ENCODE data around the gene KPRP. TPM values are rescaled to one million over a fixed set of nuclear protein-coding genes. Genes with fewer than 3 reads are reported as not detected.

Gene KPRP
- polyA plus RNA-seq, 4 donors = not detected

DNA sequence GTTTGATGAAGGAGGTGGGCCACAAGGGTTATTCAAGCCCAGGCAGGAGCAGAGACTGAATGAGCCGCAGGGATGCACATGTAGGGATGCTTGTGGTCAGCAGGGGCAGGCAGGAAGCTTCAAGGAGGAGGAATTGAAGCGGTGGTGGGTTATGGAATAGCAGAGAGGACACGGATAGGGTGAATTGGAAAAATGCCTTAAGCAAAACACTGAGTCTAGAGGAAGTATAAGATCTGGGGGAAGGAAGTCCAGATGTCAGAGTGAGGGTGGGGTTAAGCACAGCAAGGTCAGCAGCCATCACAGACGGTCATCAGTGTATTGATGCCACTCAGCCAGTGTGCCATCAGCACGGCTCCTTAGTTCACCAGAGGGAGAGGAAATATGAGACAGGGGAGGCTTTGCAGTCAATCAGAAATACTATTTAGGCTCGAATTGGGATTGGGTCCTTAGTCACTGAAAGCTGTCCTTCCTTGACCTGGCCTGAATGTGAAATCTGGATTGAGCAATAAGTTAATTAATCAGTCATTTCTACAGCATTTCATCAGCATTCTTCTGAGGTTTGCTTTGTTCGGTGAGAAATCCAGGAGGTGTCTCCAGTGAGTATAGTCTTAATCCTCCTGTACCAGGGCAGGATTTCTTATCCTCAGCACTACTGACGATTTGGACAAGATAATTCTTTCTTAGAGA is 11.2 kb downstream of the KPRP start:
- no peak for DNase-seq (ENCODE audit: low read depth in 4 of 4, low spot score in 2 of 4)

GRCh38 chr1:152770411-152770810 is 12.6 kb downstream of the KPRP start:
- no peak for DNase-seq (ENCODE audit: low read depth in 4 of 4, low spot score in 2 of 4)

DNA sequence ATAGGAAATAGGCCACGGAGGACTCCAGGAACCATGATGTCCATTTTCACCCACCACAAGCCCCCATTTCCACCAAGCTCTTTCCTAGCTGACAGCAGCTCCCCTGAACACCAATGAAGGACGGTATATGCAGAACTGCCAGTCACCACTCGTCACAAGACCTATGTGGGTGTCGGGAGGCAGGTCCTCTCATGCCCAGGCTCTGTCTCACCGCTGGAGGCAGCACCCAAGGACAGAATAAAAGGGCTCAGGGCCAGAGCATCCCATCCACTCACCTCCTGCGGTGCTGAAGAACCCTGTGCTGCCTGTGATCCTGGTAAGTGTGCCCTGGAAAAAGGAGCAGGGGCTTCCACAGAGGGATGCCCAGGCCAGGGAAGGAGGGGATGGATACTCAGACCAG is 17.1 kb downstream of the KPRP start, which contains the start of gene LCE1F:
LCE1F (plus strand) TSS at position 266 of the 400 bp plus-strand sequence. CDS start 1,232 bp downstream, outside the sequence.
- DNase-seq (ENCODE audit: low read depth in 4 of 4, low spot score in 2 of 4) = no peak

- no peak for DNase-seq (ENCODE audit: low read depth in 4 of 4, low spot score in 2 of 4)
Measured at GRCh38 chr1:152776361-152776760, 18.5 kb downstream of the KPRP start.

DNA sequence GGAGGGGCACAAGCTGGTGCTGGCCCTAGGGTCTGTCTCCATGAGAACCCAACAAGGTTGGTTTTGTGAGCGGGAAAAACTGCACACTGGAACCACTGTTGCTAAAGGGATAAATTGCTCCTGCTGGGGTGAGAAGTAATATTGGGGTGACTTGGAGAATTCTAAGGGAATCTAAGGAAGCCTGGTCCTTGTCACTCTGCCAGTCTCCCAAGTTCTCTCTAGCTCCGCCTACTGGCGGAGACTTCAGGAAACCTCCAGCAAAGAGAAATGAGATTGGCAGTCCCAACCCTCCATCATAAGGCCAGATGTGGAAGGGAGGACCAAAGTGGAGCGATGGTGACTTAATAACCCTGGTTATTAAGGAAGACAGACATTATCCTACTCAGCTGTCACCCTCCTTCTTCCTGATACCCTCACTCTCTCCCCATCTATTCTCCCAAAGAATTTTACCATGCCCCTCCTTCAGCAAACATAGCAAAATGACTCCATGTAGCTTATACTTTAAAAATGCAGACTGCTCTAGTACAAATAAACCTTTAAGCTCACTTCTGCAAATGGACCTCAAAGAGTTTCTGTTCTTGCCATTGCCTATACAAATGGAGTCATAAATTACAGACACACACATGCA is 19.8 kb downstream of the KPRP start:
- no peak for DNase-seq (ENCODE audit: low read depth in 4 of 4, low spot score in 2 of 4)

DNA sequence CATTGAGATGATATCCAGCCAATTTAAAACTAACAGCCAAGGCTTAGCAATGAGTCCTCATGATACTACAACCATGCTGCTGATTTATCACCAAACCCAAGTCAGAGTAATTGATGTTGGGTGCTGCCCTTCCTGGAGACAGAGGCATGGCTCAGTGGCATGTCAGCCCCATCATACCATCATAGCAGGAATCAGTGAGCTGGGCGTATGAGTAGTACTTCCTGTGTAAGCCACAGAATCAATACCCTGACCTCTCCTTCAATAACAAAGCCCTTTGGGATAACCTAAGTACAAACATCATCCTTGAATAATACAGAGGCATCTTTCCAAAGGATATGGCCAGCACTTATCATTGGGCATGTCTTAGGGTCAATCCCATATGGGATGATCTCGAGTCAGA is 25.3 kb downstream of the KPRP start:
- DNase-seq (ENCODE audit: low read depth in 4 of 4, low spot score in 2 of 4) = no peak

- DNase-seq (ENCODE audit: low read depth in 4 of 4, low spot score in 2 of 4) = no peak
Measured at GRCh38 chr1:152786077-152786476, 28.3 kb downstream of the KPRP start, which contains the start of gene LCE1E. Gene LCE1E, plus strand, starts transcription at chr1:152786257. Its CDS starts 1,043 bp downstream, at chr1:152787300.

- DNase-seq (ENCODE audit: low read depth in 4 of 4, low spot score in 2 of 4) = no peak
Measured at GRCh38 chr1:152795686-152796085, 37.9 kb downstream of the KPRP start.

DNA sequence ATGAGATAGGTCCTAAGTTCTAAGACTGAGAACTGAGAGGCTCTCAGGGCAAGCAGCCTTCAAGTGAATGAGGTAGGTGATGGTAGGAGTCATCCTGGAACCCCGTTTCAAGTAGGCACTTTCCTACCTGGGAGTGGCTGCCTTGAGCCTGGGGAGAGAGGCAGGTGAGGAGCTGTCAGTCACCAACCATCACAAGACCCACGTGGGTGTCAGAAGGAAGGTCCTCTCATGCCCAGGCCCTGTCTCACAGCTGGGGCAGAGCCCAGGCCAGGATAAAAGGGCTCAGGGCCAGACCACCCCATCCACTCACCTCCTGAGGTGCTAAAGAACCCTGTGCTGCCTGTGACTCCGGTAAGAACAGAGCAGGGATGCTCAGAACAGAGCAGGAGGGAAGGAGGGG is 38.6 kb downstream of the KPRP start, which contains the start of gene LCE1D:
LCE1D (plus strand) TSS at position 301 of the 400 bp plus-strand sequence. CDS start 1,074 bp downstream, outside the sequence.
- DNase-seq (ENCODE audit: low read depth in 4 of 4, low spot score in 2 of 4) = no peak

DNA sequence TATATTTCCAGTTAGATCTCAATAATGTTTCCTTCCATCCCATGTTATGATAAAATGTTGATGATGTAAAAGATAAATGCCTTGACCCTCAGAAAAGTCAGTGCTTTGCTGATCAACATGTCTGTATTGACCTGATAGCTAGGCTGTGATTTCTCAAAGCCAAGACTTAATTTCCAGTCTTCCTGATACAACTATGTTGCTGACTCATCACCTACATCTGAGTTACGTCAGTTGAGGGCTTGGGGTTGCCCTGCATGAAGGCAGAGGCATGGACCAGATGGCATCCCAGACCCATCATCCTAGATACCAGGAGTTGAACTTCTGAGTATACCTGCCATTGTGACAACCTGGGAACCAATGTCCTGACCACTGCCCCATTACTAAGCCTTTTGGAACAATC is 43.5 kb downstream of the KPRP start:
- DNase-seq (ENCODE audit: low read depth in 4 of 4, low spot score in 2 of 4) = no peak

GRCh38 chr1:152806576-152806975 is 48.8 kb downstream of the KPRP start, which contains the start of gene LCE1C:
Gene LCE1C, minus strand, starts transcription at chr1:152806651. Its CDS starts 1,173 bp downstream, at chr1:152805478.
- no peak for DNase-seq (ENCODE audit: low read depth in 4 of 4, low spot score in 2 of 4)

GRCh38 chr1:152811050-152811449 is 53.2 kb downstream of the KPRP start:
- no peak for DNase-seq (ENCODE audit: low read depth in 4 of 4, low spot score in 2 of 4)

Other genes with a start within 250 kb of the KPRP start
- under 1 TPM in 1 of 4 donors, not detected in 3; 0.16 TPM for gene LCE5A, start 247.2 kb upstream of the KPRP start, polyA plus RNA-seq (ENCODE audit: insufficient read length in 4 of 4)
- not detected for gene CRCT1, start 243.5 kb upstream of the KPRP start, polyA plus RNA-seq (ENCODE audit: insufficient read length in 4 of 4)
- not detected for gene LCE3E, start 191.2 kb upstream of the KPRP start, polyA plus RNA-seq (ENCODE audit: insufficient read length in 4 of 4)
- gene LCE3D, start 177.5 kb upstream of the KPRP start, polyA plus RNA-seq (ENCODE audit: insufficient read length in 4 of 4) = not detected
- not detected for gene LCE3C, start 157.8 kb upstream of the KPRP start, polyA plus RNA-seq (ENCODE audit: insufficient read length in 4 of 4)
- gene LCE3B, start 144.2 kb upstream of the KPRP start, polyA plus RNA-seq (ENCODE audit: insufficient read length in 4 of 4) = not detected
- gene LCE3A, start 134.9 kb upstream of the KPRP start, polyA plus RNA-seq (ENCODE audit: insufficient read length in 4 of 4) = not detected
- gene LCE2D, start 94.6 kb upstream of the KPRP start, polyA plus RNA-seq (ENCODE audit: insufficient read length in 4 of 4) = not detected
- not detected for gene LCE2C, start 82.7 kb upstream of the KPRP start, polyA plus RNA-seq (ENCODE audit: insufficient read length in 4 of 4)
- gene LCE2B, start 71.9 kb upstream of the KPRP start, polyA plus RNA-seq (ENCODE audit: insufficient read length in 4 of 4) = not detected
- gene LCE2A, start 59.7 kb upstream of the KPRP start, polyA plus RNA-seq (ENCODE audit: insufficient read length in 4 of 4) = not detected
- gene LCE4A, start 49.9 kb upstream of the KPRP start, polyA plus RNA-seq (ENCODE audit: insufficient read length in 4 of 4) = not detected
- not detected for gene LCE1F, start 17.1 kb downstream of the KPRP start, polyA plus RNA-seq (ENCODE audit: insufficient read length in 4 of 4)
- not detected for gene LCE1E, start 28.2 kb downstream of the KPRP start, polyA plus RNA-seq (ENCODE audit: insufficient read length in 4 of 4)
- not detected for gene LCE1D, start 38.7 kb downstream of the KPRP start, polyA plus RNA-seq (ENCODE audit: insufficient read length in 4 of 4)
- not detected for gene LCE1C, start 48.6 kb downstream of the KPRP start, polyA plus RNA-seq (ENCODE audit: insufficient read length in 4 of 4)
- gene LCE1B, start 53.9 kb downstream of the KPRP start, polyA plus RNA-seq (ENCODE audit: insufficient read length in 4 of 4) = not detected
- not detected for gene LCE1A, start 69.4 kb downstream of the KPRP start, polyA plus RNA-seq (ENCODE audit: insufficient read length in 4 of 4)
- gene LCE6A, start 84.8 kb downstream of the KPRP start, polyA plus RNA-seq (ENCODE audit: insufficient read length in 4 of 4) = not detected
- gene LCE7A, start 102.0 kb downstream of the KPRP start, polyA plus RNA-seq (ENCODE audit: insufficient read length in 4 of 4) = not detected
- not detected for gene SMCP, start 120.3 kb downstream of the KPRP start, polyA plus RNA-seq (ENCODE audit: insufficient read length in 4 of 4)
- gene IVL, start 150.5 kb downstream of the KPRP start, polyA plus RNA-seq (ENCODE audit: insufficient read length in 4 of 4) = under 1 TPM; 0.08 to 0.42 (median 0.30) TPM
- gene SPRR5, start 189.2 kb downstream of the KPRP start, polyA plus RNA-seq (ENCODE audit: insufficient read length in 4 of 4) = not detected
- not detected for gene SPRR4, start 212.6 kb downstream of the KPRP start, polyA plus RNA-seq (ENCODE audit: insufficient read length in 4 of 4)
- not detected for gene SPRR1A, start 226.1 kb downstream of the KPRP start, polyA plus RNA-seq (ENCODE audit: insufficient read length in 4 of 4)
- gene SPRR3, start 243.7 kb downstream of the KPRP start, polyA plus RNA-seq (ENCODE audit: insufficient read length in 4 of 4) = under 1 TPM in 3 of 4 donors, not detected in 1; 0.17 to 0.51 (median 0.18) TPM